ENCODE data around the gene ZNF711.

The ZNF711 gene

DNA sequence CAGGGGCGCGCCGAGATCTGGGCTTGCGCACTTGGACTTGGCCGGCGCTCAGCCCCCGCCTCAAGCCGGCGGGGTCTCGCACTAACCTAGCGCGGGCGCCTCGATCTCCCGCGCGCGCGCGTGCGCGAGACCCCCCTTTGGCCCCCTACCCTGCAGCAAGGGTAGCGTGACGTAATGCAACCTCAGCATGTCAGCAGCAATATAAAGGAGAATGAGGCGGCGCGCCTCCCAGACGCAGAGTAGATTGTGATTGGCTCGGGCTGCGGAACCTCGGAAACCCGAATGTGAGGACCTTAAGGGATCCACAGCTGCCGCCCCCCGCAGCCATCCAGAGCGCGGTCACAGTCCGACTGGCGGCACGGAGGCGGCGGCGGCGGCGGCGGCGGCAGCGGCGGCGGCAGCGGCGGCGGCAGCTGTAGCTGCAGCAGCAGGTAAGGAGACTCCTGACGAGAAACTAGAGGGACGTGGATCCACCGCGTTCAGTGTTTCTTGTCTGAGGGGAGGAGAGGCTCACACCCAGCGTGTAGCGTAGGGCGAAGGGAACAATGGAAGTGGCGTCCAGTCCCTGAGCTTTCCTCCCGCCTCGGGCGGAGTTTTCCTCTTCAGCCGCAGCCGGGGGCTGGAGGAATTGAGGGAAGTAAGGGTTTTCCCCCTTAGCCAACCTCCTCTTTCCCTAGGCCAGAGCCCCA lies at the start of gene ZNF711, which contains the start of gene SATL1:
ZNF711 (plus strand) TSS at position 231 of the 689 bp plus-strand sequence. CDS start 3,582 bp downstream, outside the sequence.
SATL1 (minus strand) TSS at position 19 of the 689 bp plus-strand sequence. CDS start 134,811 bp downstream, outside the sequence.
- DNase-seq (ENCODE audit: low spot score): no peak
- peak within 1 kb of the TSS; percentile 28 for H3K4me3 ChIP-seq (ENCODE audit: severe bottlenecking)

DNA sequence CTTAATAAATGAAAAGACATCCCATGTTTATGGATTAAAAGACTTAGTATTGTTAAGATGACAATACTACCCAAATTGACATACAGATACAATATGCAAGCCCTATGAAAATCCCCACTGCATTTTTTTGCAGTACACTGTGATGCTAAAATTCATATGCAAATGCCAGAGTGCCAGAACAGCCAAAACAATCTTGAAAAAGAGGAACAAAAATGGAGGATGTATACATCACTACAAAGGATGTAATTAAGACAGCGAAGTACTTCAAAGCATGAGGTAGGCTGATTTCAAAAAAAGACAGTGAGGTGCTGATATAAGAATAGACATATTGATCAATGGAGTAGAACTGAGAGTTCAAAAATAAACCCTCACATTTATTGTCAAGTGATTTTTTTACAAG lies 47.5 kb upstream of the ZNF711 start:
- H3K4me3 ChIP-seq (ENCODE audit: severe bottlenecking): no peak overlapping the region
- ATAC-seq (ENCODE audit: low read depth): no peak
- no peaks in the 10 kb centered on the region for H3K4me1 ChIP-seq (ENCODE audit: insufficient read depth, poor library complexity, severe bottlenecking)
- DNase-seq (ENCODE audit: low spot score): no peak
- H3K9me3 ChIP-seq (ENCODE audit: severe bottlenecking): no peaks in the 10 kb centered on the region
- TF ChIP-seq, protein P1, sequence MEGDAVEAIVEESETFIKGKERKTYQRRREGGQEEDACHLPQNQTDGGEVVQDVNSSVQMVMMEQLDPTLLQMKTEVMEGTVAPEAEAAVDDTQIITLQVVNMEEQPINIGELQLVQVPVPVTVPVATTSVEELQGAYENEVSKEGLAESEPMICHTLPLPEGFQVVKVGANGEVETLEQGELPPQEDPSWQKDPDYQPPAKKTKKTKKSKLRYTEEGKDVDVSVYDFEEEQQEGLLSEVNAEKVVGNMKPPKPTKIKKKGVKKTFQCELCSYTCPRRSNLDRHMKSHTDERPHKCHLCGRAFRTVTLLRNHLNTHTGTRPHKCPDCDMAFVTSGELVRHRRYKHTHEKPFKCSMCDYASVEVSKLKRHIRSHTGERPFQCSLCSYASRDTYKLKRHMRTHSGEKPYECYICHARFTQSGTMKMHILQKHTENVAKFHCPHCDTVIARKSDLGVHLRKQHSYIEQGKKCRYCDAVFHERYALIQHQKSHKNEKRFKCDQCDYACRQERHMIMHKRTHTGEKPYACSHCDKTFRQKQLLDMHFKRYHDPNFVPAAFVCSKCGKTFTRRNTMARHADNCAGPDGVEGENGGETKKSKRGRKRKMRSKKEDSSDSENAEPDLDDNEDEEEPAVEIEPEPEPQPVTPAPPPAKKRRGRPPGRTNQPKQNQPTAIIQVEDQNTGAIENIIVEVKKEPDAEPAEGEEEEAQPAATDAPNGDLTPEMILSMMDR (IDR thresholded peaks at IDR 0.05; ENCODE audit: poor library complexity, severe bottlenecking): no peak
- H3K27ac ChIP-seq (ENCODE audit: poor library complexity, severe bottlenecking): no peak overlapping the region
- H3K27me3 ChIP-seq (ENCODE audit: insufficient read depth, poor library complexity, severe bottlenecking): no peaks in the 10 kb centered on the region
- no peaks in the 10 kb centered on the region for H3K36me3 ChIP-seq (ENCODE audit: low read depth)

More for the DNA sequence above, at the start of gene ZNF711, which contains the start of gene SATL1:
- no peak within 1 kb of the TSS for H3K27ac ChIP-seq (ENCODE audit: poor library complexity, severe bottlenecking)
- H3K36me3 ChIP-seq (ENCODE audit: low read depth): no peaks in the 10 kb centered on the region
- no peaks in the 10 kb centered on the region for H3K4me1 ChIP-seq (ENCODE audit: insufficient read depth, poor library complexity, severe bottlenecking)
- peaks cover 18% of the 10 kb centered on the region for H3K27me3 ChIP-seq (ENCODE audit: insufficient read depth, poor library complexity, severe bottlenecking)
- TF ChIP-seq, protein P1 (IDR thresholded peaks at IDR 0.05; ENCODE audit: poor library complexity, severe bottlenecking): no peak
- peak; percentile 27; the same call in 2 of the 3 replicates for ATAC-seq (ENCODE audit: low read depth)
- no peaks in the 10 kb centered on the region for H3K9me3 ChIP-seq (ENCODE audit: severe bottlenecking)

DNA sequence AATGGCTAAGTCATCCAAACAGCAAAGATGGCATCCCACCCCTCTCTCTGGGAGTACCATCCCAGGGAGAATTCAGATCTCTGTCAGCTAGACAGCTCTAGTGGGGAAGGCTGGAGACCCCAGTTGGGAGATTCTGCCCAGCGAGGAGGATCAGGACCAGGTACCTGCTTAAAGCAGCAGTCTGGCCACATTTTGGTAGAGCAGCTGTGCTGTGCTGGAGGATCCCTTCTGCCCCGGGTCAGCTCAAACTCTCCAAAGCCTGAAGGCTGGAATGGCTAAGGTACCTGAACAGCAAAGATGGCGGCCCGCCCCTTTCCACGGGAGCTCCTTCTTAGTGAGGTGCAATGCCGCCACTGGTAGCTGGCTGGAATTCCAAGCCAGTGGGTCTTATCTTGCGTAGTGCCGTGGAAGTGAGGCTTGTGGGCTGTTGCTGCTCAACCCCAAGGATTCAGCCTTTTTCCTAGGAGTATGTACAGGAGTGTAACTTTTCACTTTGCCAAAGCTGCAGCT lies 40.3 kb upstream of the ZNF711 start:
- H3K36me3 ChIP-seq (ENCODE audit: low read depth): no peaks in the 10 kb centered on the region
- no peaks in the 10 kb centered on the region for H3K27me3 ChIP-seq (ENCODE audit: insufficient read depth, poor library complexity, severe bottlenecking)
- H3K4me3 ChIP-seq (ENCODE audit: severe bottlenecking): no peak overlapping the region
- TF ChIP-seq, protein P1 (IDR thresholded peaks at IDR 0.05; ENCODE audit: poor library complexity, severe bottlenecking): no peak
- no peaks in the 10 kb centered on the region for H3K4me1 ChIP-seq (ENCODE audit: insufficient read depth, poor library complexity, severe bottlenecking)
- ATAC-seq (ENCODE audit: low read depth) (no peak), DNase-seq (ENCODE audit: low spot score) (no peak)
- H3K9me3 ChIP-seq (ENCODE audit: severe bottlenecking): no peaks in the 10 kb centered on the region
- H3K27ac ChIP-seq (ENCODE audit: poor library complexity, severe bottlenecking): no peak overlapping the region

DNA sequence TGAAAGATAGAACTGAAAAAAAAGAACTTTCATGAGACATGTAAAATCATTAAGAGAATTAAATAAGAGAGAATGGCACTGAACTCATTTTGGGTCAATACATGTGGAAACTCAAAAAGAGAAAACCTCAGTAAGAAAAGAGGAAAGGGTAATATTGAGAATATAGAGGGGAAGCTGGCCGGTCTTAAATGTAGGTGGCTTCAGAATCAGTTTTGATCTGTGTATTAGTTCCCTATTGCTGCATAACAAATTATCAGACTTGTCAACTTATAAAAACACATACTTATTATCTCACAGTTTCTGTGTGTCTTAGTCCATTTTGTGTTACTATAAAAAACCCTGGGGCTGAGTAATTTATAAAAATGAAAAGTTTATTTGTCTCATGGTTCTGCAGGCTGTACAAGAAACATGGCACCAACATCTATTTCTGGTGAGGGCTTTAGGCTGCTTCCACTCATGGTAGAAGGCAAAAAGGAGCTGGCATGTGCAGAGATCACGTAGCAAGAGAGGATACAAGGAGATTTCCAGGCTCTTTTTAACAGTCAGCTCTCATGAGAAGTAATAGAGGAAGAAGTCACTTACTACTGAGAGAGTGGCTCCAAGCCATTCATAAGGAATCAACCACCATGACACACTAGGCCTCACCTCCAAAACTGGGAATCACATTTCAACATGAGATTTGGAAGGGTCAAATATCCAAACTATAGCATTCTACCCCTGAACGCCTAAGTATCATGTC lies 29.8 kb upstream of the ZNF711 start:
- H3K4me3 ChIP-seq (ENCODE audit: severe bottlenecking): no peak overlapping the region
- H3K4me1 ChIP-seq (ENCODE audit: insufficient read depth, poor library complexity, severe bottlenecking): no peaks in the 10 kb centered on the region
- no peak overlapping the region for H3K27ac ChIP-seq (ENCODE audit: poor library complexity, severe bottlenecking)
- H3K36me3 ChIP-seq (ENCODE audit: low read depth): no peaks in the 10 kb centered on the region
- ATAC-seq (ENCODE audit: low read depth): no peak
- H3K27me3 ChIP-seq (ENCODE audit: insufficient read depth, poor library complexity, severe bottlenecking): no peaks in the 10 kb centered on the region
- TF ChIP-seq, protein P1 (IDR thresholded peaks at IDR 0.05; ENCODE audit: poor library complexity, severe bottlenecking): no peak
- no peaks in the 10 kb centered on the region for H3K9me3 ChIP-seq (ENCODE audit: severe bottlenecking)
- no peak for DNase-seq (ENCODE audit: low spot score)
